ENCODE results near the gene RBMS3. TPM values are rescaled to one million over a fixed set of nuclear protein-coding genes. Genes with fewer than 3 reads are reported as not detected.

RBMS3 gene
- total and polyA plus RNA-seq, 2 donors (not counting 1 experiment from before 2014, with no cell fraction given): 26.9 to 68.4 TPM

DNA sequence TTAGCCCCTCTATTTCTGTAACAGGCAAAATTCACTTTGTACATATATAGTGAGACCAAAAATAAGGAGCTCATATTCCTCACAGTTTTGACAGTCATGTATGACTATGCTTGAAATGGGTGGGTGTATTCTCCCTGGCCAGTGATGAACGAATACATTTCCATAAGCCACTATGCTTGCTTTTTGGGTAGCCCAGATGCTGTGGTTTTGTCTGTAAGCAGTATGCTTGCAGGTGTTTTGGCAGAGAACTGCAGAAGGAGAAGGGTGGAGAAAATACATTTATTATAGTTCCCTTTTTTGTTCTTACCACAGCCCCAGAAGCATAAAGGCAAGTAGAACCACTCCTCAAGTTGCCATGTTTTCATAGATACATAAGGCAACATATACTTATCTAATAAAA lies 131.2 kb downstream of the RBMS3 start:
- Histone ChIP-seq H3K4me1 (ENCODE audit: control insufficient read depth, extremely low read depth, insufficient read depth, low read length) (peaks cover 5% of the 10 kb centered on the region), H3K4me2 (ENCODE audit: extremely low read depth, insufficient read depth, low read length) (no peak overlapping the region), H3K9me3 (ENCODE audit: control insufficient read depth, insufficient read depth, low read depth, low read length) (no peaks in the 10 kb centered on the region), H2AFZ (ENCODE audit: low read length) (no peak overlapping the region), H3K79me2 (ENCODE audit: control insufficient read depth, insufficient read depth, low read length) (no peaks in the 10 kb centered on the region), H3K9ac (ENCODE audit: insufficient read depth, low read length) (no peak overlapping the region), H3K27ac (ENCODE audit: insufficient read depth, low read length) (no peak overlapping the region), H3K4me3 (replicated peaks in 1 of 4; ENCODE audit: control extremely low read depth in 1 of 4, insufficient read depth in 1 of 4, low read depth in 3 of 4, low read length in 4 of 4) (no peak overlapping the region), H4K20me1 (ENCODE audit: control insufficient read depth, extremely low read depth, insufficient read depth, low read length) (no peaks in the 10 kb centered on the region), H3K36me3 (ENCODE audit: control insufficient read depth, insufficient read depth, low read length) (no peaks in the 10 kb centered on the region), H3K27me3 (ENCODE audit: control insufficient read depth, insufficient read depth, low read length) (no peaks in the 10 kb centered on the region)
- TF ChIP-seq, protein P1, sequence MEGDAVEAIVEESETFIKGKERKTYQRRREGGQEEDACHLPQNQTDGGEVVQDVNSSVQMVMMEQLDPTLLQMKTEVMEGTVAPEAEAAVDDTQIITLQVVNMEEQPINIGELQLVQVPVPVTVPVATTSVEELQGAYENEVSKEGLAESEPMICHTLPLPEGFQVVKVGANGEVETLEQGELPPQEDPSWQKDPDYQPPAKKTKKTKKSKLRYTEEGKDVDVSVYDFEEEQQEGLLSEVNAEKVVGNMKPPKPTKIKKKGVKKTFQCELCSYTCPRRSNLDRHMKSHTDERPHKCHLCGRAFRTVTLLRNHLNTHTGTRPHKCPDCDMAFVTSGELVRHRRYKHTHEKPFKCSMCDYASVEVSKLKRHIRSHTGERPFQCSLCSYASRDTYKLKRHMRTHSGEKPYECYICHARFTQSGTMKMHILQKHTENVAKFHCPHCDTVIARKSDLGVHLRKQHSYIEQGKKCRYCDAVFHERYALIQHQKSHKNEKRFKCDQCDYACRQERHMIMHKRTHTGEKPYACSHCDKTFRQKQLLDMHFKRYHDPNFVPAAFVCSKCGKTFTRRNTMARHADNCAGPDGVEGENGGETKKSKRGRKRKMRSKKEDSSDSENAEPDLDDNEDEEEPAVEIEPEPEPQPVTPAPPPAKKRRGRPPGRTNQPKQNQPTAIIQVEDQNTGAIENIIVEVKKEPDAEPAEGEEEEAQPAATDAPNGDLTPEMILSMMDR (conservative IDR thresholded peaks at IDR 0.05 in 1 of 2, IDR thresholded peaks at IDR 0.05 in 1 of 2; ENCODE audit: low read depth in 1 of 2, low read length in 2 of 2): no peak
- no peak for TF ChIP-seq EZH2 (IDR thresholded peaks at IDR 0.05; ENCODE audit: low read length, missing control alignments)
- peak in 1 of 2 donors; percentile 42 for DNase-seq (ENCODE audit: low read depth in 2 of 2)

DNA sequence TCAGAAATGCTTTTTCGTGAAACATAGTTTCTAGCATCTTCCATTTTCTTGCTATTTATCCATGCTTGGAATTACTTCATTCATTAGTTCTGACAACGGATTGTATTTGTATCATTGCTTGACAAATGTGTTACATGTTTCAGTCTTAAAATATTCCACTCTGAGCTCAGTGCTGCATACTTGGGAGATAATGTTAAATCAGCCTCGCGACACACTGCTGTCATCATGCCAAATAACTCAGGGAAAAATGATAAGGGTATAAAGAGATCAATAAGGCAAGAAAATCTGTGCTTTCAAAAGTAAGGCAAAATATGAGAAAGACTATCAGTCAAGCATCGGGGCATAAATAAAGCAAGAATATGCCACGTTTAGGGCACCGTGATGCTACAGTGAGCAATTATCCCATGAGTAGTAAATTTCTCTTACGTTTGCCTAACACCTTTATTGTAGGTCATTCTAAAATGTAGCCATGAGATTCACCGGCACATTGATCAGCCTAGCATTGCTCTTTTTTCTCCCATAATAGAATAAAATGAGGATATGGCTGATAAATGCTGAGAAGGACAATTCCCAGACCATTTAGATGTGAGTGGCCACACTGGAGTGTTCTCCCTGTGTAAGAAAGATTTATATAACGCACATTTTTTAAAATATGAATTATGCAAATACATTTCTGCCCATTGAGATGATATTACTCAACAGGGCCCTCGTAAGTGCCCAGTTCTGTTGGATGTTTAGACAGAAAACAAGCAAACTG lies 133.8 kb downstream of the RBMS3 start:
- no peak overlapping the region for H3K4me3 ChIP-seq (replicated peaks in 1 of 4; ENCODE audit: control extremely low read depth in 1 of 4, insufficient read depth in 1 of 4, low read depth in 3 of 4, low read length in 4 of 4)
- H3K4me1 ChIP-seq (ENCODE audit: control insufficient read depth, extremely low read depth, insufficient read depth, low read length): peaks cover 5% of the 10 kb centered on the region
- no peak overlapping the region for H3K4me2 ChIP-seq (ENCODE audit: extremely low read depth, insufficient read depth, low read length)
- no peaks in the 10 kb centered on the region for H3K79me2 ChIP-seq (ENCODE audit: control insufficient read depth, insufficient read depth, low read length)
- TF ChIP-seq EZH2 (IDR thresholded peaks at IDR 0.05; ENCODE audit: low read length, missing control alignments): no peak
- TF ChIP-seq, protein P1 (conservative IDR thresholded peaks at IDR 0.05 in 1 of 2, IDR thresholded peaks at IDR 0.05 in 1 of 2; ENCODE audit: low read depth in 1 of 2, low read length in 2 of 2): no peak
- no peak overlapping the region for H3K27ac ChIP-seq (ENCODE audit: insufficient read depth, low read length)
- H3K36me3 ChIP-seq (ENCODE audit: control insufficient read depth, insufficient read depth, low read length): no peaks in the 10 kb centered on the region
- H2AFZ ChIP-seq (ENCODE audit: low read length): no peak overlapping the region
- H3K9ac ChIP-seq (ENCODE audit: insufficient read depth, low read length): no peak overlapping the region
- DNase-seq (ENCODE audit: low read depth in 2 of 2): no peak
- no peaks in the 10 kb centered on the region for H3K27me3 ChIP-seq (ENCODE audit: control insufficient read depth, insufficient read depth, low read length)
- H4K20me1 ChIP-seq (ENCODE audit: control insufficient read depth, extremely low read depth, insufficient read depth, low read length): no peaks in the 10 kb centered on the region
- no peaks in the 10 kb centered on the region for H3K9me3 ChIP-seq (ENCODE audit: control insufficient read depth, insufficient read depth, low read depth, low read length)

DNA sequence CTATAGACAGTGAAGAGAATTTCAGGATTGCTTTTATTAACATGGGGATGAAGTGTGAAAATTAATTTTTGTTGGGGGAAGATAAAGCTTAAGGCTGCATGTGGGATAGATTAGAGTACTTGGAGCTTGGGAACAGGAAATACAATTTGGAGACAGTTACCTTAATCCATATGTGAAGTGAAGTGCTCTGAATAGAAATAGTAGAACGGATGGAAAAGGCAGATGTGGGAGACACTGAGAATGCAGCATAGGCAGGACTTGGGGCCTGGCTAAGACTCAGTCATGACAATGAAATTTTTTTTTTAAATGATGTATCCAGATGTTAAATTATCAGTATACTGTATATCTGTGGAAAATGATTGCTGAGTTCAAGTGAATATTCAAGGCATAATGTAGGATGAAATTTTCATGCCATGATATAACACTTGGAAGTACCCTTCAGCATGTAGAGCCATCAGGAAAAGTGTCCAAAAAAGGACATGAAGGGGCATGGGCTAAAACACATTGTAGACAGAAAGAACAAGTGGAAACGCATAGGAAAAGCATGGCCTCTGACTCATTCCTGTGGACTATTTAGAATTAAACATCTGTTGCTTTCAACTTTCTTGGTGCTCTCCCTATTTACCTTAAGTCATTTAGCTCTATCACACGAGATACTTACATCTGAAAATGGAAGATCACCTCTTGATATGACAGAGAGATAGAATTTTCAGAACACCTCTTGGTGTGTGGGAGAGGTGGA lies 134.8 kb downstream of the RBMS3 start:
- no peaks in the 10 kb centered on the region for H4K20me1 ChIP-seq (ENCODE audit: control insufficient read depth, extremely low read depth, insufficient read depth, low read length)
- peak; percentile 31 to 44 for DNase-seq (ENCODE audit: low read depth in 2 of 2)
- no peaks in the 10 kb centered on the region for H3K9me3 ChIP-seq (ENCODE audit: control insufficient read depth, insufficient read depth, low read depth, low read length)
- H3K4me1 ChIP-seq (ENCODE audit: control insufficient read depth, extremely low read depth, insufficient read depth, low read length): peaks cover 9% of the 10 kb centered on the region
- no peak overlapping the region for H3K9ac ChIP-seq (ENCODE audit: insufficient read depth, low read length)
- no peak overlapping the region for H2AFZ ChIP-seq (ENCODE audit: low read length)
- TF ChIP-seq, protein P1 (conservative IDR thresholded peaks at IDR 0.05 in 1 of 2, IDR thresholded peaks at IDR 0.05 in 1 of 2; ENCODE audit: low read depth in 1 of 2, low read length in 2 of 2): no peak
- no peak for TF ChIP-seq EZH2 (IDR thresholded peaks at IDR 0.05; ENCODE audit: low read length, missing control alignments)
- H3K27ac ChIP-seq (ENCODE audit: insufficient read depth, low read length): no peak overlapping the region
- H3K79me2 ChIP-seq (ENCODE audit: control insufficient read depth, insufficient read depth, low read length): no peaks in the 10 kb centered on the region
- H3K27me3 ChIP-seq (ENCODE audit: control insufficient read depth, insufficient read depth, low read length): no peaks in the 10 kb centered on the region
- no peak overlapping the region for H3K4me3 ChIP-seq (replicated peaks in 1 of 4; ENCODE audit: control extremely low read depth in 1 of 4, insufficient read depth in 1 of 4, low read depth in 3 of 4, low read length in 4 of 4)
- H3K36me3 ChIP-seq (ENCODE audit: control insufficient read depth, insufficient read depth, low read length): no peaks in the 10 kb centered on the region
- H3K4me2 ChIP-seq (ENCODE audit: extremely low read depth, insufficient read depth, low read length): no peak overlapping the region
